ENCODE measurements around the gene FAM204A.

Gene FAM204A

GRCh38 chr10:118330295-118331076, 11.6 kb downstream of the FAM204A start:
- DNase-seq: no peak

GRCh38 chr10:118324140-118324539, 18.0 kb downstream of the FAM204A start:
- DNase-seq: no peak

- DNase-seq: no peak
Measured at GRCh38 chr10:118321724-118322575, 20.2 kb downstream of the FAM204A start.

GRCh38 chr10:118315629-118316028, 26.5 kb downstream of the FAM204A start:
- no peak for DNase-seq

GRCh38 chr10:118314882-118315281, 27.2 kb downstream of the FAM204A start:
- DNase-seq: no peak

- no peak for DNase-seq
Measured at GRCh38 chr10:118311505-118311904, 30.6 kb downstream of the FAM204A start.

- no peak for DNase-seq
Measured at GRCh38 chr10:118310822-118311221, 31.3 kb downstream of the FAM204A start.

- no peak for DNase-seq
Measured at GRCh38 chr10:118309911-118310310, 32.2 kb downstream of the FAM204A start.

GRCh38 chr10:118308664-118309063, 33.5 kb downstream of the FAM204A start:
- DNase-seq: no peak

GRCh38 chr10:118307859-118308258, 34.3 kb downstream of the FAM204A start:
- DNase-seq: no peak

GRCh38 chr10:118307220-118307619, 34.9 kb downstream of the FAM204A start:
- DNase-seq: no peak

- DNase-seq: no peak
Measured at GRCh38 chr10:118305730-118306129, 36.4 kb downstream of the FAM204A start.

GRCh38 chr10:118304521-118304920, 37.6 kb downstream of the FAM204A start:
- no peak for DNase-seq

GRCh38 chr10:118301211-118301610, 40.9 kb downstream of the FAM204A start:
- DNase-seq: no peak

- DNase-seq: peak; percentile 2
Measured at GRCh38 chr10:118300320-118300719, 41.8 kb downstream of the FAM204A start.

- no peak for DNase-seq
Measured at GRCh38 chr10:118298787-118299186, 43.3 kb downstream of the FAM204A start.

GRCh38 chr10:118291122-118291521, 51.0 kb downstream of the FAM204A start:
- DNase-seq: no peak

- no peak for DNase-seq
Measured at GRCh38 chr10:118290471-118290995, 51.6 kb downstream of the FAM204A start.

GRCh38 chr10:118287076-118287806, 54.9 kb downstream of the FAM204A start:
- no peak for DNase-seq

- DNase-seq: no peak
Measured at GRCh38 chr10:118286051-118286838, 55.9 kb downstream of the FAM204A start.

- DNase-seq: no peak
Measured at GRCh38 chr10:118282670-118283069, 59.5 kb downstream of the FAM204A start.

- DNase-seq: no peak
Measured at GRCh38 chr10:118278649-118279048, 63.5 kb downstream of the FAM204A start.

All from DMS153 (cell line).